Loucy (cell line): Measurements from ENCODE around the gene BRS3.

ENCODE experiments used
- EZH2phosphoT487 ChIP-seq: fragments of 200-600 bp; IDR thresholded peaks from 2 replicates; pipeline ENCODE4 v1.6.1; 2018; ENCODE audit warnings: antibody characterized with exemption, mild to moderate bottlenecking, moderate library complexity, borderline replicate concordance
- TF ChIP-seq, protein P1 (sequence below): fragments of 200-600 bp; sonication (generic); conservative IDR thresholded peaks from 2 replicates; pipeline ENCODE4 v1.5.1; 2014; ENCODE audit warnings: mild to moderate bottlenecking, antibody characterized with exemption, low read length

DNA sequence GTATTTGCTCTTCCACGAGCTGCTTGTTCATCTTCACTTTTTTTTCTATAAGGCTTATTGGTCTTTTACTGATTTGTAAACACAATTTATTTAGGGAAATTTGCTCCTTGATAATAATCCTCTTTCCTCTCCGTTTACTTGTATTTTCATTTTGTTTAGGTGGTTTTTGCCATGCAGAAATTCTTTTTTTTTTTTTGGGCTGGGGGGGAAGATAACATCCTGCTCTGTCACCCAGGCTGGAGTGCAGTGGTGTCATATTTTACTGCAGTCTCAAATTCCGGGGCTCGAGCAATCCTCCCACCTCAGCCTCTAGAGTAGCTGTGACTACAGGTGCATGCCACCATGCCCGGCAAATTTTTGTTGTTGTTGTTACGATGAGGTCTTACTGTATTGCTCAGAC is 31.6 kb upstream of the BRS3 start:
- TF ChIP-seq, protein P1, sequence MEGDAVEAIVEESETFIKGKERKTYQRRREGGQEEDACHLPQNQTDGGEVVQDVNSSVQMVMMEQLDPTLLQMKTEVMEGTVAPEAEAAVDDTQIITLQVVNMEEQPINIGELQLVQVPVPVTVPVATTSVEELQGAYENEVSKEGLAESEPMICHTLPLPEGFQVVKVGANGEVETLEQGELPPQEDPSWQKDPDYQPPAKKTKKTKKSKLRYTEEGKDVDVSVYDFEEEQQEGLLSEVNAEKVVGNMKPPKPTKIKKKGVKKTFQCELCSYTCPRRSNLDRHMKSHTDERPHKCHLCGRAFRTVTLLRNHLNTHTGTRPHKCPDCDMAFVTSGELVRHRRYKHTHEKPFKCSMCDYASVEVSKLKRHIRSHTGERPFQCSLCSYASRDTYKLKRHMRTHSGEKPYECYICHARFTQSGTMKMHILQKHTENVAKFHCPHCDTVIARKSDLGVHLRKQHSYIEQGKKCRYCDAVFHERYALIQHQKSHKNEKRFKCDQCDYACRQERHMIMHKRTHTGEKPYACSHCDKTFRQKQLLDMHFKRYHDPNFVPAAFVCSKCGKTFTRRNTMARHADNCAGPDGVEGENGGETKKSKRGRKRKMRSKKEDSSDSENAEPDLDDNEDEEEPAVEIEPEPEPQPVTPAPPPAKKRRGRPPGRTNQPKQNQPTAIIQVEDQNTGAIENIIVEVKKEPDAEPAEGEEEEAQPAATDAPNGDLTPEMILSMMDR = no peak
- no peak for TF ChIP-seq EZH2phosphoT487
